GM18951 (cell line): ENCODE data around the gene MXRA5.
"Not testable (repeated sequence)": the region's sequence is repeated elsewhere in the genome, so short reads cannot be mapped to it uniquely, and the experiment has no call there.

Experiments
- POLR2A ChIP-seq: IDR thresholded peaks from 4 replicates; pipeline ENCODE4 v1.6.1; 2011; ENCODE audit warnings: mild to moderate bottlenecking; ENCODE audit not compliant: insufficient read length, insufficient read depth; ENCODE audit errors: extremely low read depth
- in situ Hi-C: fragments of 300-500 bp; cut with MboI; formaldehyde crosslinking; loops from one replicate; pipeline ENCODE4 v1.12.0; 2022; ENCODE audit warnings: low sequenced_read_pairs, mixed read lengths, inconsistent platforms; ENCODE audit not compliant: unreplicated experiment

Gene MXRA5

DNA sequence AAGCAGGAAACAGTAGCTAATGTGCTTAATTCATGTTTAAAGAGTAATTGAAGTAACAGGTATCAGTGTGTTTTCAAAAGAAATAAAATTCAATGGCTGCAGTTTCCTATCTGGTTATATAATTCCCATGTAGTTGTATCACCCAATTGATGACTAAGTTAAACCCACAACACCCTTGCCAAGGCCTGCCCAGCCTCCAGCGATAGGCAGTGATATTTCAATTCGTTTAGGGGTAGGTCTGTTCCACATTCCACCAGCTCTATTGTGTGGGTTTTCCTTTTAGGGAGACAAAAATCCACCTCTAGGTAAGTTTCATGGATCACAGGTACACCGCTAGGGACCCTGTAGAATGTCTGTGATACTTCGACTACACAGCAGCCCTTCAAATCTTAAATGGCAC is 24.7 kb upstream of the MXRA5 start:
- TF ChIP-seq POLR2A: no peak
- in situ Hi-C loops: no loop called here

DNA sequence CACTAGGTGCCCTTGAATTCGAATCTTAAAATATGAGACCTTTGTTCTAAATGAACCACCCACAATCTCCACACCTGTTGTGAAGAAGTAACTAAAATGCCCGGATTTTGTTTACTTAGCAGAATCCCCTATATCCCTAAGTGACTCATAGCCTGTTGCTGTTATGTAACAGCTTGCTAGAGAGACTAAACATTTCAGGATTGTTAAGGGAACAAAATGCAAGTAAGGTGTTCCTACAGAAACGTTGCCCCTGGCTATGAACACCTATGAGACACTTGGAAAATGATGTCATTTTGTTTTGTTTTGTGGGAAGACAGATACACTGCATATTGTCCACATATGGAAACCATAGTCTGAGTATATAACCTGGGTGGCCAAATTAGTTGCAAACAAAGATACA is 24.2 kb upstream of the MXRA5 start:
- TF ChIP-seq POLR2A: no peak
- in situ Hi-C loops: no loop called here

DNA sequence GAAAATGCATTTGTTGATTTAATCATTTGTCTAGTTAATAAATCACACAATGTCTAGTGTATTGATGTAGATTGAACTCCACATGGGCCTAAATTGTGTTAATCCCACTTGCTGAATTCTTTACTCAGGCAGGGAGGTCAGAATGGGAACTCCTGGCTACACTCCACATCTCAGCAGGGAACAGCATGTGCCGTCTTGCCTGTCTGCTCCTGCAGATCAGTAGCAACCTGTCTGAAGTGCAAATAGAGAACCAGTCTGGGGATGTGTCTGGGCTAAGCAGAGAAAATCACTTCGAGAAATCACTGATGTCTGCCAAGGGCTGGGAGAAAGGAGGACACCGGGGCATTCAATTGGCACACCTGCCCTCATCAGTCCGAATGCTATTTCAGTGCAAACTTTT is 16.5 kb upstream of the MXRA5 start:
- in situ Hi-C loops: no loop called here
- TF ChIP-seq POLR2A: no peak

DNA sequence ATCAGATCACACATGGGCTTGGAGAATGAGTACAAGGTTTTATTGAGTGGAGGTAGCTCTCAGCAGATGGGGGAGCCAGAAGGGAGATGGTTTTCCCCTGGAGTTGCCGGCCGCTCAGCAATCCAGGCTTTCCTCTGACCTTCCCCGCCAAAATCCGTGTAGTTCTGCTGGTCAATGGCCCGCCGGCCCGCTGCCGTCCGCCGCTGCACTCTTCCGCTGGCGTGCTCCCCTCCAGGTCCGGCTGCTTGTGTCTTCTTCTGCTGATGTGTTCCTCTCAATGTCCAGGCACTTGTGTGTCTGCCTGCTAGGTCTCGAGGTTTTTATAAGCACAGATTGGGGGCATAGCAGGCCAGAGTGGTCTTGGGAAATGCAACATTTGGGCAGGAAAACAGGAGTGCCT is 14.4 kb upstream of the MXRA5 start:
- TF ChIP-seq POLR2A: no peak
- in situ Hi-C loops: no loop called here

DNA sequence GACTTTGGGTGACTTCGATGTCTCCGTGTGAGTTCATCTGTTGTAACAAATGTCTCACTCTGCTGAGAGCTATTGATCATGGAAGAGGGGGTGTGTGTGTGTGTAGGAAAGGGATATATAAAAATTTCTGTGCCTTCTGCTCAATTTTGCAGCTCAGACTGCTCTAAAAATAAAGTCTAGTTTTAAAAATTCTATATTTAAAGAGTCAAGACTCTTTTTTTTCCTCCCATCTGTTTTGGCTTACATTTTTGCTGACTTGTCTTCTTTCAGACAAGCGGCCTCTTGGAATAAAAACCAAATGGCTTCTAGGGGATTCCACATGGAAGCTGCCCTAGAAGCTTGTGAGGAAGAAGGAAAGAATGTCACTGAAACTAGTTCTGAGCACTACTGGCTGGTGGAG is 6.3 kb upstream of the MXRA5 start:
- in situ Hi-C loops: not testable (repeated sequence)

DNA sequence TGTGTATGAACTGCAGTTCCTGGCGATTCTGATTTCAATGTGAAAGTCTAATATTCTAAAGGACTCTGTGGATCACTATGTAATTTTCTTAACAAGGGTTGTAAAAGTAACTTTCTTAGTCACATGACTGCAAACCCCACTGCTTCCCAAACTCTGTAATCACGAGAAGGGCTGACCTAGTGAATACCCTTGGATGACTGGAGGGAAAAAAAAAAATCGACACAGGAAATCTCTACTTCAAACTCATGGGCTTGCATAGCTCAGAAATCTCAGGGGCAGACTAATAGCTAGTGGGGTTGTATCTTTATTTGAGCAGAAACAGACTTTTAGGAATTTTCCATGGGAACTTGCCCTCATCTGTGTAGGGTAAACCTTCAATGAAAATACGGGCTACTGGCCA is 4.8 kb upstream of the MXRA5 start:
- TF ChIP-seq POLR2A: no peak
- in situ Hi-C loops: no loop called here

DNA sequence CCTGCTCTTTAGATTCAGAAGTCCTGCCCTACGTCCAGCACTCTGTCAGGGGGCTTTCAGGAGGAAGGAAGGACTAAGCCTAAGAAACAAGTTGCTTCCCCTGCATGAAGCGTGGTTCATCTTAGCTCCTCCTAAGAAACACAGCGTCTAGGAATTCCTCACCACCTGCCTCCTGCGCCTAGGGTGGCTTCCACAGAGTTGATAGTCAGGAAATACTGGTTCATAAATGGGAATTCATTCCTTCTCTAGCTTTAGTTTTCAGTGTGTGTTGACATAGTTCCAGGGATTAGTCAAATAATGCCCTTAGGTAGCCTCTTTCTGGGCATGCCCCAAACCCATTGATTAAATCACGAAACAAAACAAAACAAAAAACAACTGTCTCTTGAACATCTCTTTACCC is 1.7 kb upstream of the MXRA5 start:
- in situ Hi-C loops: no loop called here
- no peak for TF ChIP-seq POLR2A

DNA sequence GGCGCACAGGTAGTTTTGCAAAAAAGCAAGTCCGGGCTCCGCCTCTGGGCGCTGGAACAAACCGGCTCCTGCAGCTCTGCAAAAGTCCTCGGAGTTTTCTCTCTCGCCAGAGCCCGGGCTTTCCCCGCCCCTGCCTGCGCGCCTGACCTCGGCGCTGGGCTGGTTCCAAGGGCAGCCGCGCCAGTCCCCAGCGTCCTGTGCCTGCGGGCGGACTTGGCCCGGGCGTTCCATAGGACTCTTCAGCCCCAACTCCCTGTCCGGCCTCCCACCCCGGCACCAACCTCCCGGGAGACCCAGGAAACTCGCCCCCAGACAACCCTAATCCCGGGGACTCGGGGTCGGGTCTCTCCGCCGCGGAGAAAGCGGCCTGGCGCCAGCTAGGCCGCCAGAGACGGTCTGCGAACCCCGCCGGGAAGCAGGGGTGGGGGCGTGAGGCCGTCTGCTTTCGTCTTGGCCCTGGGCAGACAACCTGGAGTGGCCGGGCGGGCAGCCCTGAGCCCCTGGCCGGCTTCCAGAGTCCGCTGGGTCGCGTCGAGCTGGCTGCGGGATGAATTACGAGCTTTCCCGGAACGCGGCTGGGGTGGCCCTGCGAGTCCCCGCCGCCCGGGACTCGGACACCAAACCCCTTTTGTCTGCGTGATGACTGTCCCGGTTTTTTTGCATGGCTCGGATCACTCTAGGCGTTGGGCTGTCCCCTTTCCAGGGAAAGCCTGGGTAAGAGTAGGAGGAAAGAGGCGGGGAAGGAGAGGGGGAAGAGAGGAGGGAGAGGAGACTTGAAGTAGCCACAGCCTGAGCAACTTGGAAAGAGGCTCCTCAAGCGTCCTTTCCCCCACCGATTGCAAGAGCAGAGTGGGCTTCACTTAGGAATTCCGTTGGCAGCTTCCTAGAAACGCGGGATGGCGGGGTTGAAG is 916 bp downstream of the MXRA5 start:
- no peak for TF ChIP-seq POLR2A
- in situ Hi-C loops: no loop called here

DNA sequence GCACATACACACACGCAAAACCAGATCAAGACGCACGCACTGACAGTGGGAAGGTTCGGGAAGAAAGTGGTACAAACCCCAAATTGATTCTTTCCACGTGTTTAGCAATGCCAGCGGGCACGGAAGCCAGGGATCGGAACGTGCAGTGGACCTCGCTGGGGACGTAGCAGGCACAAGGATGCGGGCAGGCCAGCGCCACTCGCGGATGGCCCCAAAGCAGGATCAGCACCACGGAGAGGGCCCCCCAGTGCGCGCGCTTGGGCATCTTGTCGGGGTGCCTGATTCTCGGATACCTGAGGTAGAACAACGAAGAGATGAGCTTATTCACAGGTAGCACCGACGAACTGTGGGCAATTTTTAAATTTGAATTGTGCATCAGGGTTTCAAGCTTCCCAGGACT is 2.9 kb downstream of the MXRA5 start:
- in situ Hi-C loops: not testable (repeated sequence)

DNA sequence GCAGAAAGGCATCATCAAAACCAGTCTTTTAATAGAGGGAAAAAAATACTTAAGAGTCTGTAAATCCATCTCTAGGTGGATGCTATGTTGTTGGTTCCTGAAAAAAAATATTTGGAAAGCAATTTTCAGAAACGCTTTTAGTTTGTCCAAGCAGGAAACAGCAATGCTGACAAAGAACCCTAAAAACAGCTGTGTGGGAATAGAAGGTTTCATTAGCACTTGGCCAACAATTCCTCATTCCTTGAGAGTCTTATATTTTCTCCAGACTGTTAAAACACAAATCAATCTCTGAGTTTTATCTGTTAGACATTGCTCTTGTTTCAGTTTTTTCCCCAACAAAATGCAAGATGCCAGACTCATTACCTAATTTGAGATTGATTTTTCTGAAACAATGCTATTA is 6.4 kb downstream of the MXRA5 start:
- TF ChIP-seq POLR2A: no peak
- in situ Hi-C loops: no loop called here

DNA sequence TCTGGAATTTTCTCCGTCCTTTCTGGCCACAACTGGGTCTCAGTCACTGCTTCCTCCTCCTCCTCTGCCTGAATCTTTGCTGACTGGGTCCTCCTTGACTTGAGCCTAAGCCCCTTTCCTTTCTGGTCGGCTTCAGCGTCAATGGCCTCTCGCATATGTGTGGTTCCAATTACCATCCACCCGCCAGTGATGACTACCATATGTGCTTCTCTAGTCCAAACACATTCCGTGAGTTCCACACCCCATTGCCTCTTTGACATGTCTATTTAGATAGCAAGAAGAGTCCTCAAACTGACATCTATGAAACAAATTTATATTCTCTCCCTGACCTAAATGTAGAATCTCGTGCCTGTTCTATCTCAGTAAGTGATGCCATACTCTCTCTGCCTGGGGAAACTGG is 19.8 kb downstream of the MXRA5 start:
- in situ Hi-C loops: no loop called here
- no peak for TF ChIP-seq POLR2A

DNA sequence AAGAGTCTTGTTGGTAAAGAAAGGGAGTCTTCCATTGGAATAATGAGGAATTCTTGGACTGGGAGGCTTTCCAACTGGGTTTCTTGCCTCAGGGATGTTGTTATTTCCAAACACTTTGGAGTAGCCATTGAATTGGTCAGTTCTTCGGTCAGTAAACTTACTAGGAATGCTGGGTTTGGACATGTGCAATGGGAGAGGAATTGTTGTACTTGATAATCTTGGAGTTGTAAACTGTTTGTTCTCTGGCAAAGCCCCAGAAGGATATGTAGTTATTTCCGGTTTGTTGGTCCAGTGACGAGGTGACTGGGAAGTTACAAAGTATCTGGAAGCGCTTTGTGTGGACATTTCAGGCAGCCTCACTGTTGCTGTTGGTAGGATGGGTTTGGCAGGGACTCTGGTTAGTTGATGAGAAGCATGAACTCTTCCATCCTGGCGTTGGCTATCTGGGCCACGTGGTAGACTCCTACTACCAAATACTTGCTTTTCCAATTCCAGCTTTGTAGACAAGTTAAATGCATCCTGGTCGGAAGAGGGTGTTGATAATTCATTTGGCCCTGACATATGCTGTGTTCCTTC is 25.9 kb downstream of the MXRA5 start:
- no peak for TF ChIP-seq POLR2A
- in situ Hi-C loops: no loop called here

DNA sequence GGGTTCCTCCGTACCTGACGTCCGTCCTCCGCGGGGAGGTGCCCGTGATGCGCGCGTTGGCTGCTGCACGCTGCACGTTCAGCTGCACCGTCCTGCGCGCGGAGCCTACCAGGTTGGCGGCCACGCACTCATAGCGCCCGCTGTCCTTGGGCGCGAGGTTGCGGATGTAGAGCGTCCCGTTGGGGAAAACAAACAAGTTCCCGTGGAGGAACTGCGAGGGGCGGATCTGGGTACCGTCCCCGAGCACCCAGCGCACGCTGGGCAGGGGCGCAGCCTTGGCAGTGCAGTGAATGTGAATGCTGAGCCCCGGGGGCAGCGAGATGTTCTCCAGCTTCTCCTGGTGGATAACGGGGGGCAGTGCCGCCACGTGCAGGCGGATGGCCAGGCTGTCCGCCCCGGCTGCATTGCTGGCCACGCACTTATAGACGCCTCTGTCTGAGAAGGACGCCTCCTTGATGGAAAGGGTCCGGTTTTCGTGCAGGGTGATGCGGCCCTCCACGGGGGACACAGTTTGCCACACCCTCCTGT is 29.2 kb downstream of the MXRA5 start:
- in situ Hi-C loops: no loop called here
- TF ChIP-seq POLR2A: no peak

DNA sequence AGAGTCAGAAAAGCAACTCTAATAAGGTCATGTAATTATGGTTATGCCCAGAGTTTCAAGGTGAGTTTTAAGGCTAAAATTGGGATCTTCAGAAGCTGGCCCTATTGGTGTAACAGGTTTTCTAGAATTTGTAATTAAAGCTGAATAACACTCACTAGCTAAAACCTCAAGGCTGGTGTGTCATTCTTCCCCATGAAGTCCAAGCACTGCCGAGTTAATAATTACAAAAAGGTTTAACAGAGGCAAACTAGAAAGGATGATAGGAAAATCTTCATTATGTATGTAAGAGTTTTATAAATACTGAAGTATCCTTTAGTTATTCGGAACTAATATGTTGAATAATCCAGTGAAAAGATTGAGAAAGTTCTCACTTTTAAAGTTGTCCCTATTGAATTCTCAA is 34.3 kb downstream of the MXRA5 start:
- no peak for TF ChIP-seq POLR2A
- in situ Hi-C loops: no loop called here
